ENCODE data around the gene FIG4. TPM values are rescaled to one million over a fixed set of nuclear protein-coding genes. Genes with fewer than 3 reads are reported as not detected.
"Not testable (repeated sequence)": the region's sequence is repeated elsewhere in the genome, so short reads cannot be mapped to it uniquely, and the experiment has no call there.

FIG4 gene
- 11.7 and 13.6 TPM in 2 replicates for total RNA-seq
- polyA plus RNA-seq (2012), result 11.5 TPM

DNA sequence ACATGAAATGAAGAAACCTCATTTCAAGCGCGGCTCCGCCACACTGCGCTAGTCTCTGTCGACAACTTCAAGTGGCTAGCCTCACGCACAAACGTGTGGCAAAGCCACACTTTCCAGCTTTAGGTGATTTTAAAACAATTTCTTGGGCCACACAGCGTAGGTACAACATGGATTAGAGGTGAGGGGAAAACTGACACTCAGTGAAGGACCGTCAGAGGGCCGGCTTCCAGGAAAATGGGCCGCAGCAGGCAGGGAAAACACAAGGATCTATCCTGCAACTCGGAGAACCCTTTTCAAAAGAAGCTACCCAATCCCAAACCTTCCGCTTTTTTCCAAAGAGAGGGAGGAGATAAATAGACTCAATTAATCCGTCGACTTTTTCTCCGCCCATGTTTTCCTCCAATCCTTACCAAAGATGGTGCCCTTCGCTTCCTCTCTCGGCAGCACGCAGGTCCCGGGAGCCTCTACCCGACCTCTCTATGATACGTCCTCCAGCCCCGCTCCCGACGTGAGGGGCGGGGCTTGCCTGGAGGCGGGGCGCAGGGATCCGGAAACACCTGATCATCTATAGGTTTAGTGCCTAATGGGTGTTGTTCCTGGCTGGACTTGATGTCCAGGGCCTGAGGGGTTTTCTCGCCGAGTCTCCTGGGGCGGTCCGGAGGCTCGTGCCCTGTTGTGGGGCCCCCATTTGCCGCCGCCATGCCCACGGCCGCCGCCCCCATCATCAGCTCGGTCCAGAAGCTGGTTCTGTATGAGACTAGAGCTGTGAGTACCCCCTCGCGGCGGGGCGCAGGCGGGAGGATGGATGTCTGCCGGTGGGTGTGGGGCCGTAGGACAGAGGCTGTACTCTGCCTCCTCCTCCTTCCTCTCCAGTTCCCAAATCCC is at the start of gene FIG4, which contains the start of gene AK9:
Gene FIG4, plus strand, starts transcription at position 560 of the 885 bp plus-strand sequence. Its CDS starts 140 bp downstream, at position 700.
Gene AK9, minus strand, starts transcription at position 466 of the 885 bp plus-strand sequence. CDS start 15,457 bp downstream, outside the sequence.
- peak; percentile 94 for DNase-seq (ENCODE audit: low read depth)

DNA sequence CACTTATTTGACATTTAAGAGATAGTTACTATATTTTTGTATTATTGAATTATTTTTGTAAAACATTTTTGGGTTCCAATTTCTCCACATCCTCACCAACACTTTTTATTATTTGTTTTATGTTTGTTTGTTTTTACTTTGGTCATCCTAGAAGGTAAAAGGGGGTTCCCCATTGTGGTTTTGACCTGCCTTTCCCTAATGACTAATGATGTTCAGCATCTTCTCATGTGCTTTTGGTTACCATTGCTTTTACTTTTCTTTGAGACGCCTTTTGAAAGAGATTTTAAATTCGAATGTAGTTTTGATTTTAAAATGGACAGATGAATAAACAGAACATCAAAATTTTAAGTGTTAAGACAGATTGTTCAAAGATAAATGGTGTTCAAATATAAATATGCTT is 47.0 kb upstream of the FIG4 start:
- no peak for DNase-seq (ENCODE audit: low read depth)

DNA sequence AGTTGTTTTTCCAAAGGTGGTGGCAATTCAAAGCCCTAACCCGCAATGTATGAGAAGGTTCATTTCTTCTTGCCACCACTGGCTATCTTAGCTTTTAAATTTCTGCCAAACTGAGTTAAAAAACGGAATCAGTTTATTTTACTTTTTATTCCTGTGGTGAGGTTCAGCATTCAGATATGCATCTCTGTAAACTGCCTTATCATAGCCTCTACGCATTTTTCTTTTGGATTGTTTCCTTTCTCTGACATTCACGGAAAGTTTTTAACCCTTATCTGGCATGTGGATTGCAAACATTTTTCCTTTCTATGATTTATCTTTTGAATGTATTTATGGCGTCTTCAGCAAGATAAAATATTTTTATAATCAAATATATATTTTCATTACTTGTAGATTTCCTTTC is 37.8 kb upstream of the FIG4 start:
- DNase-seq (ENCODE audit: low read depth), result no peak

DNA sequence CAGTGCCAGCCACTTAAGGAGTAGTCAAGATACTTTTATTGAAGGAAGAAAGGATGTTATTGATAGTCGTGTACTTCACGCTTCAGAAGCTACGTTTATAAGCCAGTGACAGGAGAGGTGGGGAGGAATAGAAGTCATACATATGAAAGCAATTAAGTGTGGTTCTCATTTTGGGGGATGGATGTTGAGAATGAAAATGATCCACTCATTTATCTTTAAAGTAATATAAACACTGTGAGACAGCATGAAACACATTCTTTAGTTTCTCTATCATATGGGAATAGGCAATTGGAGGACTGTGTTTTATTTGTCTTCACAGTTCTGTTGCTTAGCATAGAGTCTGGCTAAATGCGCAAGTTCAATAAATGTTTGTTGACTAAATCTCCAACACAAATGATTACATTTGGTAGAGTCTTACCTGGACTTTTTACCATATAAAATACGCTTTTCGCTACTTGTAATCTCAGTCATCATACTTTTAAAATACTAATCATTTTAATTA is 35.3 kb upstream of the FIG4 start:
- no peak for DNase-seq (ENCODE audit: low read depth)

DNA sequence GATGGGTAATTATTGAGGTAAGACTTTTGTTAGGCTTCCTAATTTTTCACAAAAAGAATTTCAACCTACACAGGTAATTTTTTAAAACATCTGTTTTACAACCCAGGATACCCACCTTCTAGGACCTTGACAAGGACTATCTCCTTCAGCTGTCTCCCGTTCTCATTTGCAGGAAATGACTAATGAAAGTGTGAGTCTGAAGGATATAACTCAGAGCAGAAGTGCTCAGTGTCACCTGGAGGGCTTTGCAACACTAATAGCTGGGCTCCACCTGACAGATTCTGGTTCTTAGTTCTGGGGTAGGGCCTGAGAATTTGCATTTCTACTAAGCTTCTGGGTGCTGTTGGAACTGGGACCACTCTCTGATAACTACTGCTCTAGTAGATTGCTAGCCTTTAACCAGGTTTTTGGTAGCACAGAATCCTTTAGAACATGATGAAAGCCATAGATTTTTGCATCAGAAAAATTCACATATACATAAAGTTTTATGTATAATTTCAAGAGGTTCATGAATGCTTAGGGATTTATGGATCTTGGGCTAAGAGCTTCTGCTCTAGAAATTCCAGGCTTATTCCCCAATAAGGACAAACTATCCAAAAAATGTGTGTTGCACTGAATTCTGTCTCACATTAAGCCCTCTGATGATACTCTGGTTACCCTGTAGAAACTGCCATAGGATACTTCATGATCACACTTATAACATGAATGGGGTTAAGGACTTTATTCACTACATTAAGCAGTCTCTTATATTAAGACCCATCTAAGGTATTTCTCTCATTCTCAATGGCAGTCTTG is 30.4 kb upstream of the FIG4 start:
- DNase-seq (ENCODE audit: low read depth), result no peak

DNA sequence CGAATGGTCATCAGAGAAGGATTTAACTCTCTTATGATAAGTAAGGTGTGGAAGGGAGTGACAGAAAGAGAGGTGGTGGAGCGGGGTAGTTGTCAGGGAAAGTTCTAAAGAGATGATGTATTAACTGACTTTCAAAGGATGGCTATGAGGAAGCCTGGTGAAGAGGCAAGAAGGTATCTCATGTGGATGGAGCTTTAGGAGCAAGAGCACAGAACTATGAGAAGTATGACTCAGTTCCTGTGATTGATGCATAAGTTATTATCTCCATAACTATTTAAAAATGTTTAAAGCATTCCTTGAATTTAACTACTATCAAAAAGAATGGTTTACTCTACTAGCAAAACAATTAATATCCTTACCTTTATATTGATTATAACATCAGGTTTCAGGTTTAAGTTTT is 28.9 kb upstream of the FIG4 start:
- DNase-seq (ENCODE audit: low read depth), result no peak

DNA sequence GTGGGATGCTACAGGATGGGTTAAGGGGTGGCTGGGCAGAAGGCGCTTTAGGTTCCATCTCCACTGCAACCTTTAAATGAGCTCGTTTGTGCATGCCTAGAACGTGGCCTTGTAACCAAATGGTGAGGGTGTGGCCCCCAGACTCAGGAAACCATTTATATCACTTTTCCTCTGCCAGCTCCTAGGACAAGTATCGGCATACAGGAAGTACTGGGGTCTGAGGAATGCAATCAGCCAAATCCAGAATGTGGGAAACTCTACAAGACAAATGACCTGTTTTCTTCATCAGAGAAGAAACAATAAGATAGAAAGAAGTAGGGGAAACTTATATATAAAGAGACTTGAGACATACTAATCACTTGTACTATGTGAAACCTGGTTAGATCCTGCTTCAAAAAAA is 21.3 kb upstream of the FIG4 start:
- no peak for DNase-seq (ENCODE audit: low read depth)

DNA sequence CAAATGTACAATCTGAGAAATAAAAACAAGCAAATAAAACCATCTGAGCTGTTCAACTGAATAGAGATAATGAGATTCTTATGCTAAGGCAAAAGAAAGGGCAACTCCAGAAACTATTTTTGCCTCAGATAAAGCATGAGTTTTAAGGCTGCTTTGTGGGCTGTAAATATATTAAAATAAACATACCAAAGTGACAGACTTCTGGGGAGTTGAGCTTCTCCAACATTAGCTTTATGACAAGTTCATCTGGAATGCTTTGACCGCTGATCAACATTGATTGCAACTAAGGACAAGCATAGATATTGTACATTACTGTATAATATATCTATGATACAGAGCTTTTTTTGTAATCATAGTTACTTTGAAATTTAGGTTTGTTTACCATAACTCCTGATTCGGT is 19.4 kb upstream of the FIG4 start:
- DNase-seq (ENCODE audit: low read depth), result no peak

DNA sequence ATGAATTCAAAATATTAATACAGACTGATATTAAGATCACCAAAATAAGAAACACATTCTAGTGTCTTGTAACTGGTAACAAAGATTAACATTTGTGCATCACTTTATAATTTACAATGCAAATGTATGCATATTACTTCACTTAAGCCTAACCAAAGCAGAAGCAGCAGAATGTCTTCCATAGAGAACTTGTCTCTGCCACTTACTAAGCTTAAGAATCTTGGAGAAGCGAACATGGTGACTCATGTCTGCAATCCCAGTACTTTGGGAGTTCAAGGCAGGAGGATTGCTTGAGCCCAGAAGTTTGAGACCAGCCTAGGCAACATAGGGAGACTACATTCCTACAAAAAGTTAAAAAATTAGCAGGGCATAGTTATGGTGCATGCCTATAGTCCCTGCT is 18.9 kb upstream of the FIG4 start:
- no peak for DNase-seq (ENCODE audit: low read depth)

DNA sequence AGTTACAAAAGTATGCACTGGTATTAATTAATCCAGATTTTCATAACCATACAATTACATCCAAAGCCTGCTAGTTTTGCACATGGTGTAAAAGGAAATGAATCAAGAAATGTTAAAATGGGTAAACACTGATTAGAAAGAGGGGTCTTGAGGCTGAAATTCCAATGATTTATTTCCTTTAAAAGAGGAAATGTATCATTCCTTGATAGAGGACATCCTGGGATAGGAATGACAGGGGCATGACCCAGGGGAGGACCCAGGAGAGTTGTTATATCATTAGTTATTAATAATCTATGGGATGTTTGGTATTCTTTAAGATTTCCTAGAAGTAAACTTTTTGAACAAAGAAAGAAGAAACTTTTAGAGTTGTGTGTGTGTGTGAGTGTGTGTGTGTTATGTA is 18.3 kb upstream of the FIG4 start:
- no peak for DNase-seq (ENCODE audit: low read depth)

DNA sequence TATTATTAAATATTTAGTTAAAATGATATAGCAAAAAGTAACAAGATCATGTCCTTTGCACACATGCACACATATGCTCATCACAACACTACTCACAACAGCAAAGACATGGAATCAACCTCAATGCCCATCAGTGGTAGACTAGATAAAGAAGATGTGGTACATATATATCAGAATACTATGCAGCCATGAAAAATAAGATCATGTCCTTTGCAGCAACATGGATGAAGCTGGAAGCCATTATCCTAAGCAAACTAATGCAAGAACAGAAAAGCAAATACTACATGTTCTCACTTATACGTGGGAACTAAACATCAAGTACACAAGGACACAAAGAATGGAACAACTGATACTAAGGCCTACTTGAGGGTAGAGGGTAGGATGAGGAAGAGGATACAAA is 14.4 kb upstream of the FIG4 start:
- no peak for DNase-seq (ENCODE audit: low read depth)

DNA sequence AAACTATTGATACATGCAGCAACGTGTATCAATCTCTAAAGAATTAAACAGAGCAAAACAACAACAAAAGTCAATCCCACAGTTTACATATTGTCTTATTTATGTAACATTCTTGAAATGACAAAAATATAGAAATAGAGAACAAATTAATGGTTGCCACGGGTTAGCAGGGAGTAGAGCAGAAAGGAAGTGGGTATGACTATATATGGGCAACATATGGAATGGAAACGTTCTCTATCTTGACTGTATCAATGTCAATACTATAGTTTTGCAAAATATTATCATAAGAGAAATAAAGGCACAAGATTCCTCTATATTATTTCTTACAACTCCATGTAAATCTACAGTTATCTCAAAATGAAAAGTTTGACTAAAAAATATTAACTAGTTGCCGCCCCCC is 12.9 kb upstream of the FIG4 start:
- no peak for DNase-seq (ENCODE audit: low read depth)

DNA sequence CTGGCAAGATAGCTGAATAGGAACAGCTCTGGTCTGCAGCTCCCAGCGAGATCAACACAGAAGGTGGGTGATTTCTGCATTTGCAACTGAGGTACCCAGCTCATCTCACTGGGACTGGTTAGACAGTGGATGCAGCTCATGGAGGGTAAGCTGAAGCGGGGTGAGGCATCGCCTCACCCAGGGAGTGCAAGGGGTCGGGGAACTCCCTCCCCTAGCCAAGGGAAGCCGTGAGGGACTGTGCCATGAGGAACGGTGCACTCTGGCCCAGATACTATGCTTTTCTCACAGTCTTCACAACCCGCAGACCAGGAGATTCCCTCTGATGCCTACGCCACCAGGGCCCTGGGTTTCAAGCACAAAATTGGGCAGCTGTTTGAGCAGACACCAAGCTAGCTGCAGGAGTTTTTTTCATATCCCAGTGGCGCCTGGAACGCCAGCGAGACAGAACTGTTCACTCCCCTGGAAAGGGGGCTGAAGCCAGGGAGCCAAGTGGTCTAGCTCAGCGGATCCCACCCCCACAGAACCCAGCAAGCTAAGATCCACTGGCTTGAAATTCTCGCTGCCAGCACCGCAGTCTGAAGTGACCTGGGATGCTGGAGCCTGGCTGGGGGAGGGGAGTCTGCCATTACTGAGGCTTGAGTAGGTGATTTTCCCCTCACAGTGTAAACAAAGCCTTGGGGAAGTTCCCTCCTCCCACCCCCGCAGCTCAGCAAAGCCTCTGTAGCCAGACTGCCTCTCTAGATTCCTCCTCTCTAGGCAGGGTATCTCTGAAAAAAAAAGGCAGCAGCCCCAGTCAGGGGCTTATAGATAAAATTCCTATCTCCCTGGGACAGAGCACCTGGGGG is 12.2 kb upstream of the FIG4 start:
- not testable (repeated sequence) for DNase-seq (ENCODE audit: low read depth)

DNA sequence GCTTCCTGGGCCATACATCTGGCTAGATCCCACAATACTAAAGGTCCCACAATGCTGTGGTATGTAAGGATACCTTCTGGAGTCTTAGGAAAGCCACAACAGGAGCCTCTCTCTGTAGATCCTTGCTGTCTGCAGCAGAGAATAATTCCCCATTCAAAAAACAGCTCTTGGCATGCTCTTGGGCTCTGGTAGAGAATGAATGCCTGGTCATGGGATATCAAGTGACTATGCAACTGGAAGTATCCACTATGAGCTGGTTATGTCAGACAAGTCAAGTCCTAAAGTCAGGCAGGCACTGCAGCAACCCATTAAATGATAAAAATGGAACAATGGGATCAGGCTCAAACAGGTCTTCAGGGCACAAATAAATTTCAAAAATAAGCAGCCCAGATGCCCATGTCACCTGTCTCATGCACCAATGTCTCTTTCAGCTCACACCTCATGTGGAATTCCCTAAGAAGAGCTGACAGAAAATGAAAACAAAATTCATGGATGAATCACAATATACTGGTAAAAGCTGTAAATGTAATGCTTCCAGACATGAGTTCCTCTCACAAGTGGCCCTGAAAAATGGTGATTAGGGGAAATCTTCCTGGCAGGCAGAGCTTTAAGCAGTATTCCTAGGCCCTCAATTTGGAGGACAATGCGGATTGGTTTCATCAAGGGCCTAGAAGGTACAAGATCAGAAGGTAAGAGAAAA is 4.4 kb upstream of the FIG4 start:
- peak; percentile 13 for DNase-seq (ENCODE audit: low read depth)

DNA sequence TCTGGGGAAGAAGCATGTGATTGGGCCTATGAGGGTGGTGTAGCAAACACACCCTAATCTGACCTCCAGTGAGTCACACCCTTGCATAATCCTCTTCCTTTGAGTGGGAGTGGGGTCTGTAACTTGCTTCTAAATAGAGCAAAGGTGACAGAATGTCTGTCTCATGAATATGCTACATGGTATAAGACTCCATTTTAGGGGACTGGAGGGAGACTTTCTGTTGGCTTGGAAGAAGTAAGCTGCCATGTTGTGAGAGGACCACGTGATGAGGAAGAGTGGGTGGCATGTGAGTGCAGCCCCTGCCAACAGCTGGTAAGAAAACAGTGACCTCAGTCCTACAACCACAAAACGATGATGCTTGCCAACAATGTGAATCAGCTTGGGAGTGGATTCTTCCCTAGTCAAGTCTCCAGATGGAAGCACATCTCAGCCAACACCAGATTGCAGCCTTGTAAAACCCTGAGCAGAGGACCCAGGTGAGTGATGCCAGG is 3.8 kb upstream of the FIG4 start:
- DNase-seq (ENCODE audit: low read depth), result peak; percentile 80

DNA sequence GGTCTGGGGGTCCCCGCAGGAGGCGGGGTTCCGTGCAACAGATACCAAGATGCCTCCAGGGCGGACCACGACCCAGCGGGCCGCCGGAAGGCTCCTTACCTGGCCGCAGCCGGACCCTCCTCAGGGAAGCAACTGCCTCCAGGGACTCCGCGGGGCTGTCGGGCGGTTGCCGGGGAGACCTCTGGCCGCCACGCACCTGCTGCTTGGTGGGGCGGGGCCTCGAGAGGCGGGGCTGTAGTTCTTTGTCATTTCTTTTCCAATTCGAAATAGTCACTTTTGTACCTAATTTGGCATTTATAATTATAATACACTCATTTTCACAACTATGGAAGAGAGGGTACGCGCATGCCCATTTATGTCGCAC is 741 bp upstream of the FIG4 start:
- DNase-seq (ENCODE audit: low read depth), result peak; percentile 55

DNA sequence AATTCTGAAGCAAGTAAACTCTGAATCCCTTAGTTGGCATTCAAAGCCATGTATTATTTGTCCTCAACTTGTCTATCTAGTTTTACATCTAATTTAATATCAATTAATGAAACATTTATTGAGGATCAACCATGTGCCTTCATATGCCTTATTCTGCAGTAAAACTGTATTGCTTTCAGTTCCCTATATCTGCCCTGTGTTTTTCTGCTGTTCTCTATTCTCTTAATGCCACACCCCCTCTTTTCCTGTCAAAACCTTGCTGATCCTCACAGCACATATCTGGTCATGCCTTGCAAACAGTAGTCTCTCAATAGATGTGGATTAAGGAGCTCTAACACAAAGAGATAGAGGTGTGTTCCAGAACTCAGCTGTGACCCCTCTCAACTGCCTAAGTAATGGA is 2.0 kb downstream of the FIG4 start:
- no peak for DNase-seq (ENCODE audit: low read depth)

DNA sequence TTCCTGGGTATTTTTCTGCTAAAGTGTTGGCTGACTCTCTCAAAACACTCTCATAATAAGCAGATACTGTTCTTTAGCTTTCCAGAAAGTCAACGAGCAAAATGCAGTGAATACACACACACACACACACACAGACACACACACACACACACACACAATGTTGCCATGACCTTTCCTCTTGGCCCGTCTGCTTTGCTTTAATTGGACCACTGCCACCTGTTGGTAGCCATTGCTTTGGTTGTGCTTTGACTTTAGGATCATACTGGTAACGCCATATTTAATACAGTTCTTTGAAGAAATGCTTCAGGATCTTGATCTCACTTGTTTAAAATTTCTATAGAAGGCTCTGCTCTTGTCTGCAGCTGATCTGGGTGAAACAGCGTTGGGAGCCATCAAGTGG is 4.4 kb downstream of the FIG4 start:
- DNase-seq (ENCODE audit: low read depth), result no peak

DNA sequence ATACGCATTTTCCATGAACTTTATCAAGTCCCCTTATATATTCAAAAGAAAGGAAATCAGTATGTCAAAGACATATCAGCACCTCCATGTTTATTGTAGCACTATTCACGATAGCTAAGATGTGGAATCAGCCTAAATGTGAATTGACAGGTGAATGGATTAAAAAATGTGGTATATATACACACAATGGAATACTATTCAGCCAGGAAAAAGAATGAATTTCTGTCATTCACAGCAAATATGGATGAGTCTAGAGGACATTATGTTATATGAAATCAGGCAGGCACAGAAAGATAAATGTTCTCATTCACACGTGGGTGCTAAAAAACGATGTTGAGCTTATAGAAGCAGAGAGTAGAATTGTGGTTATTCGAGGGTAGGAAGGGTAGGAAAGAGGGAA is 5.3 kb downstream of the FIG4 start:
- DNase-seq (ENCODE audit: low read depth), result no peak

DNA sequence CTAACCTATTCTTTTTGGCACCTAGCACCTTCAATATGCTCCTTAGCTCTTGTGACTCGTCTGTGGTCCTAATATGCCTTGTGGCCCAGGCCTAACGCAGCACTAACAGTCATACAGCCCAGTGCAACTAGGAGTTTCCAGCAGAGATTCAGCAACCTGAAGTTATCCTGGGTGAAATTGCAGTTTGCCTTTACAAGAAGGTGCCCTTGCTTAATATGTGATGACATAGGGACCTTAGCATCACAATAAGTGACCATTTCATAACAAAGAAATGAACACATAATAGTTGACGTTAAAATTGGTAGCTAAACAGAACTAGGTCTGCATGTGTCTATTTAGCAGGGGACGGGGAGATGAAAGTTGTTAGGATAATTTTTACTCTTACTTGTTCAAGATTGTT is 10.1 kb downstream of the FIG4 start:
- DNase-seq (ENCODE audit: low read depth), result no peak
